Dedifferentiated amniotic fluid mesenchymal stem cell (primary cell): ENCODE measurements around the gene RRP36.

Experiments used
- DNase-seq: peaks from one replicate; pipeline ENCODE4 v3.0.0-alpha.2; 2016; ENCODE audit errors: extremely low spot score

RRP36 gene

DNA sequence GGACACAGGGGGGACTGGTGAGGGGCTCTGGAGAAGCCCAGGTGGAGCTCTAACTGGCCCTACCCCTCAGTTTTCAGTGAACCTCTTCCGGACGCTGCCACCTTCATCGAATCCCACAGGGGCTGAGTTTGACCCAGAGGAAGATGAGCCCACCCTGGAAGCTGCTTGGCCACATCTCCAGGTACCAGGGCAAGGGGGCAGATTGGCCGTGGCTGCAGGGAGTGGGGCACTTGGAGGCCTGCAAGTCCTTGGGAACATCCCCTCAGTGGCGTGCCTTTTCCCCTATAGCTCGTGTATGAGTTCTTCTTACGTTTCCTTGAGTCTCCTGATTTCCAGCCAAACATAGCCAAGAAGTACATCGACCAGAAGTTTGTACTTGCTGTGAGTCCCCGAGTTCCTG, 14.3 kb upstream of the RRP36 start:
- DNase-seq, result no peak

DNA sequence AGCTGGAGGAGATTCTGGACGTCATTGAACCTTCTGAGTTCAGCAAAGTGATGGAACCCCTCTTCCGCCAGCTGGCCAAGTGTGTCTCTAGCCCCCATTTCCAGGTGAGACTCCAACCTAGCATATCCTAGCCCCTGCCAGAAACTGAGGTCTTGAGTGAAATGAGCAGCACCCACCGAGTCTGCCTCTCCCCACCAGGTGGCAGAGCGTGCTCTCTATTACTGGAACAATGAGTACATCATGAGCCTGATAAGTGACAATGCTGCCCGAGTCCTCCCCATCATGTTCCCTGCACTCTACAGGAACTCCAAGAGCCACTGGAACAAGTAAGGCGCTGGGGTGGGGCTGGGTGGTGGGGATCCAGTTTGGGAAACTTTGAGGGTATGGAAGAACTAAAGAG, 12.3 kb upstream of the RRP36 start:
- no peak for DNase-seq

DNA sequence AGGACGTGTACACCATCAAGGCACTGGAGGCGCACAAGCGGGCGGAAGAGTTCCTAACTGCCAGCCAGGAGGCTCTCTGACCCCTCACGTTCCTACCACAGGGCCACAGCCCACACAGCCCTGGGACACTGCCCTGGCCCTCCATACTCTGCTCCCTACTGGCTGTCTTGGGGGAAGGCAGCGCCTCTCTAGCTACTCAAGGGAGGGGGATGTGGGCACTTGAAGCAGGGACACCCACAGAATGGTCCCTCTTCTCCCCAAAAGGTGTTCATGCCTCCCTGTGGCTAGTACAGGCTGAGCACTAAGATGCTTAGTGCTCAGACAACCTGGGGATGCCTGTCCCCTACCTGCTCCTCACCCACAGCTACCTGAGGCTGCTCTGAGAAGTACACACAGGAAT, 10.2 kb upstream of the RRP36 start:
- no peak for DNase-seq

DNA sequence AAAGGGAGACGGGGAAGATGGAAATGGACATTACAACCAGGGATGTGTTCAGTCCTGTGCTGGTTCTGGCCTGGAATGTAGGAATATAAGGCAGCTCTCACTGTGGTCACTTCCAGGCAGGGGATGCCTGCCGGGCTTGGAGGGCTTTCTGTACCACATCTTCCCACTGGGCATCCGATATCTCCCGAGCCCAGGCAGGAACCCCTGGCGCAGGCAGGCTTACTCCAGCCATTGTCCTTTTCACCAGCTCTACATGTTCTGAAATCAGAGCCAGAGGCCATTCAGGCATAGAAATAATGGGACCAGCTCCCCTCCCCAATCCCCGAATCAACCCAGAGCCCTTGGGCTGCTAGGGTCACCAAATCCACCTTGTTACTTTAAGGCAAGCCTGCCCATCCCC, 9.1 kb upstream of the RRP36 start:
- no peak for DNase-seq

DNA sequence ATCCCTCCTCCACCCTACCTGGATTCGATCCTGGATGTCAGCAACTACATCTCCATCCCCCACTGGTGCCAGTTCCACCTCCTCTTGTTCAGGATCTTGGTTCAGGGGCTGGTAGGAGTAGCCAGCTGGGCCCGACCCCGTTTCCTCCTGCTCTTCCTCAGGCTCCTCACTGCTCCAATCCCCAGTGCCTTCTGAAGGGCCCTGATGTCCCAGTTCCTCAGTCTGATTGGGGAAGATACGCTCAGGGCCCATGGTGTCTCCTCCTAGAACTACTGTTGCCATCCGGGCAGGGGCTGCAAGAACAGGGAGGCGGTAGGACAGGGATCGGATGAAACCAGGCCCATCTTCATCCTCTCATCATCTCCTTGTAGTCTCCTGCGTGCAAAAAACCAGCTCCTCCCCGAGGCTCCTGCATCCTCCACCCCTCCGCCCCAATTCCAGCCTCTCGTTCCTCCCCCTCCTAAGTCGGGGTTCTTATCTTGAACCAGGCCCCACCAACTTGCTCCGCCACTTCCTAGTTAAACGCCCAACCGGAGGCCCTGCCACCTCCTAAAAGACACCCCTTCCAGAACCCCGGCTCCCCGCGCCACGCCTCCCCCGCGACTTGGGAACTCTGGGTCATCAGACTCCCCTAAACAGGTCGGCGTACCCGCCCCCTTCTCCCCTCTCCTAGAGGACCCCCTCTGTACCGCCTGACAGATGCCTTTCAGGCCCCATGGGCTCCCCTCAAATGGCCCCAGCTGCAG, 8.2 kb upstream of the RRP36 start:
- no peak for DNase-seq

DNA sequence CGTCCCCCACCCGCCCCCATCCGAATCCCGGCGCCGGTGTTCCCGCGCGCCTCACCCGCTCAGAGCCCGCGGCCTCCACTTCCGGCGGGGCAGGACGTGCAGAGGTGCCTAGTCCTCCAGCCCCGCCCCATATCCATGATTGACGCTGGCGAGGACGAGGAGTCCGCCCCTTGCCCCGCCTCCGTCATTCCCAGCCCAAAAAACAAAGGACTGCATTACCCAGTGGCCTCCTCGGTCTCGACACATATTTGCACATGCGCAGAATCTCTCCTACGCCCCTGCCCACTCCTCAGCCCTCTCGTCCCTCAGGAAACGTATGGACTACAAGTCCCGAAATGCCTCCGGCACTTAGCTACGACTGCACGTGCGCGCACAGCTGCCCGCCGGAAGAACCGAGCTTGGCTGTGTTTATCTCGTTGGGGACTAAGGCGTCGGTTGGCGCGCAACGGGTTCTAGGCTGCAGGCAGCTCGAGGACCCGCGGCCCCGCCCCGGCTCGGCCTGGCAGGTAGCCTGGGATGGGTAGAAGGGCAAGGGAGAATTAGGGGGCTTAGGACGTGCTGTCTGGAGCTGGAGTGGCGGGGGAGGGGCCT, 7.5 kb upstream of the RRP36 start, which contains the start of the genes KLHDC3 and MEA1:
KLHDC3 (plus strand) TSS at position 407 of the 591 bp plus-strand sequence. CDS start 2,944 bp downstream, outside the sequence.
MEA1 (minus strand) TSS at position 104 of the 591 bp plus-strand sequence. CDS start 133 bp downstream, outside the sequence.
- peak; percentile 100 for DNase-seq

DNA sequence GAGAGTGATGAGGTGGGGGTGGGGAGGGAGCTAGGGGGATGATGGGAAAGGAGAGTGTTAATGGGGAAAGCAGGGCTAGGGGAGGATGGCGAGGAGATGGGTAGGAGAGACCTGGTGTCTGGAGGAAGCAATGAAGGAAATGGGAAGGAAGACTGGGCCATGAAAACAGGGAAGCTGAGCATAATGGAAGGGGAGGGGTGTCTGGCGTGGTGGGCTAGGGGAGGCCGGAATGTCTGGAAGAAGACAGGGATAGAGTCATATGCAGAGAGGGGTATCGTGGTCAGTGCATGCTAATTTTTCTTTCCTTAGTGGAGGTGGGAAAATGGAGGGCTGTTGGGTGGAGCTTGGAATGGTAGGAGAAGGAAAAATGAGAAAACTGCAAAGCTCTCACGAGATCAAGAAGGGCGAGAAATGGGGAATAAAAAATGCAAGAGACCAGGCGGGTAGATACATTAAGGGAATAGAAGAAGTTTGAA, 7.0 kb upstream of the RRP36 start:
- DNase-seq, result peak; percentile 47

DNA sequence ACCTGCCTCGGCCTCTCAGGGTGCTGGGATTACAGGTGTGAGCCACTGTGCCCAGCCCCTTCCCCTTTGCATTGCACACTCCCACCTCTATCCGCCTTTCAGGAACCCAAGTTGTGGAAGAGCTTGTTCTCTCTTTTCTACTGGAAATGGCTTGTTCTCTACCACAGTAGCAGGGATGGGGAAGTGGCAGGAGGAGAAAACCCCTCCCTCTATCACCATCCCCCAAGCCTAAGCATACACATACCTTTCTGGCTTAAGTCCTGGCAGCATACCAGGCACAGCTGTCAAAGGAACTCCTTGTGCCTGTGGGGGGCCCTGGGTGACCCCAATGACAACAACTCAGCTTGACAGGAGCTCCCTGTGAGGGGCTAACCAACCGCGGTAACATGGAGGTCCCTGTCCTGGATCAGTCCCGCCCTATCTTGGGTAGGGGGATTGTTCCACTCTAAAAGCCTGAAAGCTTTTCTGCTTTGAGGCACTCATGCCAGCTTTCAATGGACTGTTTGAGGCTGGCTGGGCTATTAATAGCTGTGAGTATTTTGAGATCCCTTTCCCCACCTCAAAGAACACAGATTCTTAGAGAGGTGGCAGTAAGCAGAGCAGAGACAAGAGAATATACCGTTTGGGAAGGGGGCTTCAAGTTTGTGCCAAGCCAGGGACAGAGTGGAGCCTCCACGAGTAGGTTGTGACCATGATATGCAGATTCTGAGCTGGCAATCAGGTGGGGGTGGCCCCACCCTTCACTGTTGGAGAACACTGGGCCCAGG, 5.1 kb upstream of the RRP36 start:
- no peak for DNase-seq

DNA sequence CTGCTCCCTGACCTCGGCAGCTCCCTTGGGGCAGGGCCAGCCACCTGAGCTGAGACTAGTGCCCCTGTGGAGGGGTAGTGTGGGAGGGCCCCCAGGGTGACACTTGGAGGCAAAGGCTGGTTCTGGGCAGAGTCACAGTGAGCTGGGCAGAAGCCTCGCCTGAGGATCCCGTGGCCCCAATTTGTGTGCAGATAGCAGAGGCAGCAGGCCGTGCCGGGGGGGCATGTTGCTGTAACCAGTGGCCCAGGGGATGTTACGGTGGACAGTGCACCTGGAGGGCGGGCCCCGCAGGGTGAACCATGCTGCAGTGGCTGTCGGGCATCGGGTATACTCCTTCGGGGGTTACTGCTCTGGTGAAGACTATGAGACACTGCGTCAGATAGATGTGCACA, 4.5 kb upstream of the RRP36 start:
- no peak for DNase-seq

DNA sequence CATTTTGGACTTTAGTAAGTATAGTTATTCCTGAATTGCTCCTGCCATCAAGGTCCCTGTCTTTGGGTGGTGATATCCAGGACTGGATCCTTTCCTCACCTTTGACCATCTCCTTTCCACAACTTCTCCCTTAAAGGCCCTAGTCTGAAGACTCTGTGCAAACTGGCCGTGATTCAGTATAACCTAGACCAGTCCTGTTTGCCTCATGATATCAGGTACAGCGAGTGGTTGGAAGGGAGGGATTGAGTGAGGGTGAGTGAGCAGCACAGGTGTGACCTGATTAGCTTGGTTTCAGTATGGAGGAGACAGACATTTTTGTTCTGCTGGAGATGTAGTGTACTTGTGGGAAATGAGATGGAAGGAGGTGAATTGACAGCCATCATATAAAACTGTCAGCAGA, 2.3 kb upstream of the RRP36 start:
- no peak for DNase-seq

DNA sequence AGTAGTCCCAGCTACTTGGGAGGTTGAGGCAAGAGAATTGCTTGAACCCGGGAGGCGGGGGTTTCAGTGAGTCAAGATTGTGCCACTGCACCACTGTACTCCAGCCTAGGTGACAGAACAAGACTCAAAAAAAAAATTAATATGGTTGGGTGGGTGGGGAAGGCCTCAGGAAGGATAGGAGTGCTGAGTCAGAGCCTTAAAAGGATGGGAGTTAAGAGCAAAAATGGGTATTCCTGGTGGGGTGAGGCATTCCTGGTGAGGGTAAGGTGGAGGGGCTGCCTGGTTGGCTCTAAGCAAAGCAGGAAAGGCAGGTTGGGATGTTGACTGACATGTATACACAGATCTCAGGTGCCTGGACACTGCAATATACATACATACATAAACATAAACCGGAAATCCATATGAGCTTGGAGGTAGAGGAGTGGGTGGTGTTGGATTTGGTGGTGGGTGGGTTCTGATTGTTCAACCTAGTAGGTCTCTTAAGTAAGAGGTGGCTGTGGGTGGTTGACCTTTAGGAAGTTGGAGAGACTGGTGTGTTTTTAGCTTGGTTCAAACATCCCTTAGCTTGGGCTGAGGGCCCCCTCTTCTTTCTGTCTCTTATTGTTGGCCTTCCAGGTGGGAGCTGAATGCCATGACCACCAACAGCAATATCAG, 1.2 kb upstream of the RRP36 start:
- DNase-seq, result no peak

DNA sequence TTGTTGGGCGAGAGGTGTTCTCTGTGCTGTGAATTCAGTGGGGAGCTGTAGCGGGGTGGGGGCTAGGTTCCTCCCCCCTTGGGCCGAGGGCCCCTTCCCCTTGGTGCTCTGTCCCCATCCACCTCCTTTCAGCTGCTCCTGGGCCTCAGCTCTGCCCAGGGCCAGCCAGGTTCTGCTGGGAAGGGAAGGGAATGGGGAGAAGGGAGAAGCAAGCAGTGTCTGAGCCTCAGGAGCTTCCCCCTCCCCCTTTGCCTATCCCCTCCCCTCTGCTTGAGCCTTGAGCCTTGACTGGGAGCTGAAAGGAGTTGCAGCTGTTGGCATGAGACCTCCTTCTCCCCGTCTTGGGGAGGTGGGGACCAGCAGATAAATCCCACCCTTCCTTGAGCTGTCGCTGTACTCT, 576 bp upstream of the RRP36 start:
- DNase-seq, result no peak

DNA sequence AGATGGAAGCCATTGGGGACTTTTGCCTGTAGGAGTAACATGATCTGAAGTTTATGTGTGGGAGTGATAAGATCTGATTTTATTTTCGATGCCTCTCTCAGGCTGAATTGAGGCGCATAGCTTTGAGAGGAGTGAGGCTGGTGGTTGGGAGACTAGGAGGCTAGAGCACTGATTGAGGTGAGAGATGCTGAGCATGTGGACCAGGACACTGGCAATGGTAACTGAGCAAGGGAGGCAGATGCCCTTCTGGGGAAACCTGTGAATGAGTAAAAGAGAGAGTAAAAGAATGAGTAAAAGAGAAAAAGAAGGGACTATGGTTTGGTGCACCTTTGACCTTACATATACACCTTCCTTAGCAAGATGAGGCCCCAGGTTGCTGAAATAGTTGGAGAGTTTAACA, 3.0 kb downstream of the RRP36 start:
- DNase-seq, result no peak

DNA sequence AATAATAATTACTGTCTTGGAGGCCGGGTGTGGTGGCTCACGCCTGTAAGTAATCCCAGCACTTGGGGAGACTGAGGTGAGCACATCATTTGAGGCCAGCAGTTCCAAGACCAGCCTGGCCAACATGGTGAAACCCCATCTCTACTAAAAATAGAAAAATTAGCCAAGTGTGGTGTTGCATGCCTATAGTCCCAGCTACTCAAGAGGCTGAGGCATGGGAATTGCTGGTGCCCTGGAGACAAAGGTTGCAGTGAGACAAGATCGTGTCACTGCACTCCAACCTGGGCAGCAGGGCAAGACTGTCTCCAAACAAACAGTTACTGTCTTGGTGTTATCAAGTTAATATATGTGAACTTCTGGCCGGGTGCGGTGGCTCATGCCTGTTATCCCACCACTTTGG, 4.9 kb downstream of the RRP36 start:
- no peak for DNase-seq

DNA sequence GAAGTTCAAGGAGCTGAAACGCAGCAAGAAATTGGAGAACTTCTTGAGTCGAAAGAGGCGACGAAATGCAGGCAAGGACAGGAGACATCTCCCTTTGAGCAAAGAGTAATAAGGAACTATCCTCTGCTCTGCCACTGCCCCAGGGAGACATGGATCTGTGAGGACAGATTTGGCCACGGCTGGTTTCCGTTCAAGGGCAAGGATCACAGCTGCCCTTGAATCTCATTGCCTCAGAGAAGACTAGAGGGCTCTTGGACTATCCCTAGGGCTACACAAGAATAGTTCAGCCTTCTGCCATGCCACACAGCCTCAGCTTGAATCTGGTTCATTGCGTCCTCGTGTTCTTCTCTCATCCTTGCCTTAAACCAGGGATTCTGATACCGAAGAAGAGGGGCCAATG, 7.7 kb downstream of the RRP36 start:
- no peak for DNase-seq

DNA sequence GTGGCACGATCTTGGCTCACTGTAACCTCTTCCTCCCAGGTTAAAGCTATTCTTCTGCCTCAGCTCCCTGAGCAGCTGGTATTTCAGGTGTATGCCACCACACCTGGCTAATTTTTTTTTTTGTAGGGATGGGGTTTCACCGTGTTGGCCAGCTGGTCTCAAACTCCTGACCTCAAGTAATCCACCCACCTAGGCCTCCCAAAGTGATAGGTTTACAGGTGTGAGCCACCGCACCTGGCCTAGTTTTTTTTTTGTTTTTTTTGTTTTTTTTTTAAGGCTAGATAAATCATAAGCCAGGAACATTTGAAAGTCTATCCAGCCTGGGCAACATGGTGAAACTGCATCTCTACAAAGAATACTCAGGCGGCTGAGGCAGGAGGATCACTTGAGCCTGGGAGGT, 10.9 kb downstream of the RRP36 start:
- DNase-seq, result no peak

DNA sequence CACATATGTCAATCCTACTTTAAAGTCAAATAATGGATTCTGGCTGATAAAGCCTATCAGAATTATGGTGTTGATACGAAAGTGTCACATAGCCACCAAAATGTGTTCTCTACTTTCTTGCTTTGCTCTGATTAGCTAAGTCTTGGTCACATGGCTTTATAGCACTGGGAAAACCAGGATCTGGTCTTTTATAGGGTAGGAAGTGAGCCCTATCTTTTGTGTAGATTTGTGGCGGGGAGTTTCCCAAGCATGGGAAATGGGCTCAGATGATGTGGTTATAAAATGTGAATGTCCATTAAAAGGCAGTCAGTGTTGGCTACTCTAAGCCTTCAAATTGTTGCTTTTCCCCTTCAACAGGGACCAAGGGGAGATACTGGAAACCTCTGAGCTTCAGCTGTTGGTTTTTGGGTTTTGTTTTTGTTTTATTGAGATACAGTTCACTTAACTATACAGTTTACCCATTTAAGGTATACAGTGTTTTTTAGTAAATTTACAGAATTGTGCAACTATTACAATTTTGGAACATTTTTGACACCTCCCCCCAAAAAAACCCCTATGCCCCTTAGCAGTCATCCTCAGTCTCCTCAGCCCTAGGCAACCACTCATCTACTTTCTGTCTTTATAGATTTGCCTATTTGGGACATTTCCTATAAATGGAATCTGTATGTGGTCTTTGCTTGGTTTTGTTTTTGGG, 12.2 kb downstream of the RRP36 start:
- DNase-seq, result no peak

DNA sequence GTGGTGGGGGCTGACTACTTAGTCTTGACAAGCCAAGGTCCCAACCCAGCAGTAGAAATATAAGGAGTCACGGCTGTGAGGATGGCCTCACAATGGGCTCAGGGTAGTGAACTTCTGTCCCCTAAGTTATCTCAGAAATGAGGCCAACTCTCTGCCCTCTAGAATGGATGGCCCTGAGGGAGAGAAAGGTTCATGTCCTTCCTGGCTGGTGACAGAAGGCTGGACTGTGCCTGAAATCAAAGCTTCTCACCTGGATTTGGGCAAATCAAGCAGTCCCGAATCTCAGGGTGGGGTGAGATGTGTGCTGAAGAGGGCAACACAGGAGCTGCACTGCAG, 12.7 kb downstream of the RRP36 start:
- no peak for DNase-seq

DNA sequence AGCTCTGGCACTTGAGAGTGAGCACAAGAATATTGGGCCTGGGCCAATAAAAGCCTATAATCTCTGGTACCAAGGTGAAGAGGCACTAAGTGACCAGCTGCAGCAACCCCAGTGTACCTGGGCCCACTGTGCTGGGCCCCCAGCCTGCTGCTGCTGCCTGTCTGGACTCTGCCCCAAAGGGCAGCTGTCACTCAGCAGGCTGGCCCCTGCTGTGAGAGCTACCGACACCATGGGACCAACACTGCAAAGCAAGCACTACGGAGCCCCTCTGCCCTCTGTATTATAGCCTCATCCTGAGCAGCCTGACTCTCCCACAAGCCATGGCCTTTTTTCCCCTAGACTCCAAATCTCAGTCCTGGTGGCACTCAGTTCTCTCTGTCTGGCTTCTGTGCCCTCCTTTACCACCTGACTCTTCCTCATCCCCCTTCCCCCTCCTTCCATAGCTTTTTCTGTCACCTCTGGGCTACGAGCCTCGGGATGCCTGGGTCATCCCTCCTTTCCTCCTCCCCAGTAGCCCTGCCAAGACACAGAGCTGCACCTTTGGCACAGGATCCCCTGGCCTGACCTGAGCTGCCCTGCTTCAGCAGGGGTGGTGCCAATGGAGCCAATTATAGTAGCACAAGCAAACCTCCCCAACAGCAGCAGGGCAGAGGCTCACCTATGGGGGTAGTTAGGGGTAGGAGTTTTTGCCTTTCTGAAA, 14.2 kb downstream of the RRP36 start:
- DNase-seq, result no peak

DNA sequence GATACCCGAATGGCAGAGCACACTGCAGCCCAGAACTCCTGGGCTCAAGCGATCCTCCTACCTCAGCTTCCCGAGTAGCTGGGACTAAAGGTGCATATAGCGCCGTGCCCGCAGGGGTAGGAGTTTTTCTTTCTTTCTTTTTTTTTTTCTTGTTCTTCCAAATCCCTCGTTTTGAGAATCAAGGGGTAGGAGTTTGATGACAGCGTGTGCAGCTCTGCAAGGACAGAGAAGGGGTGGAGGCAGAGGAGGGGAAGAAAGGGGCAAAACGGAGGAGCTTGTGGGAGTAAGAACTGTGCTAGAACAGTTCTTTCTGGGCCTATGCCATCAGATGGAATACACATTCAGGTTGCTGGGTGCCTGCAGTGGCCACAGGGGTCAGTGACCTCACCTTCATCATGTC, 15.3 kb downstream of the RRP36 start:
- DNase-seq, result no peak

DNA sequence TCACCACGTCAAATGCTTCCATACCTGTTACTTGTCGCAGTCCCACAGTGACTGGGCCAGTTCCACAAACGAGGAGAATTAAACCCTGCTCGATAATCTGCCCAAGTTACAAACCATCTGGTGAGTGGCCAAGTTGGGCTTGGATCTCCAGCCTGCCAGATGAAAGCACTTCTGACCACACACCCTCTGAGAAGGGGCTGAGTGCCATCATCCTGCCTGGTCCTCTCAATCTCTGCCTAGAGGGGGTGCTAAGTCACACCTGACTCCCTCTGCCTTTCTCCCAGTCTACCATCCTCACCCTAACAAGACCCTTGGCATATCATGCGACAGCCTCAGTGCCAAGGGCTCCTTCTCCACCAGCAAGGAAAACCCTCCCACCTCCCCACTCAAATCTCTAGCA, 15.8 kb downstream of the RRP36 start:
- DNase-seq, result no peak
